ENCODE results near the gene SLC7A7. TPM values are rescaled to one million over a fixed set of nuclear protein-coding genes. Genes with fewer than 3 reads are reported as not detected.

Gene SLC7A7
- total and polyA plus RNA-seq, 10 donors: 34.2 to 165 (median 85.8) TPM

GRCh38 chr14:22842211-22843122 lies 27.2 kb upstream of the SLC7A7 start:
- Histone ChIP-seq H3K36me3 (peaks cover 0 to 64% (median 29%) of the 10 kb centered on the region in 6 donors), H3K27ac (peak overlapping the region in 1 of 8 donors; percentile 8), H3K27me3 (replicated peaks in 1 of 7) (peaks cover 0 to 22% (median 0%) of the 10 kb centered on the region in 7 donors), H3K4me1 (peaks cover 0 to 80% (median 43%) of the 10 kb centered on the region in 6 donors), H3K4me3 (no peak overlapping the region), H3K9me3 (no peaks in the 10 kb centered on the region)
- peak in 2 of 3 donors; percentile 20 to 43 for TF ChIP-seq POLR2AphosphoS5 (IDR thresholded peaks at IDR 0.05)
- TF ChIP-seq, protein P1, sequence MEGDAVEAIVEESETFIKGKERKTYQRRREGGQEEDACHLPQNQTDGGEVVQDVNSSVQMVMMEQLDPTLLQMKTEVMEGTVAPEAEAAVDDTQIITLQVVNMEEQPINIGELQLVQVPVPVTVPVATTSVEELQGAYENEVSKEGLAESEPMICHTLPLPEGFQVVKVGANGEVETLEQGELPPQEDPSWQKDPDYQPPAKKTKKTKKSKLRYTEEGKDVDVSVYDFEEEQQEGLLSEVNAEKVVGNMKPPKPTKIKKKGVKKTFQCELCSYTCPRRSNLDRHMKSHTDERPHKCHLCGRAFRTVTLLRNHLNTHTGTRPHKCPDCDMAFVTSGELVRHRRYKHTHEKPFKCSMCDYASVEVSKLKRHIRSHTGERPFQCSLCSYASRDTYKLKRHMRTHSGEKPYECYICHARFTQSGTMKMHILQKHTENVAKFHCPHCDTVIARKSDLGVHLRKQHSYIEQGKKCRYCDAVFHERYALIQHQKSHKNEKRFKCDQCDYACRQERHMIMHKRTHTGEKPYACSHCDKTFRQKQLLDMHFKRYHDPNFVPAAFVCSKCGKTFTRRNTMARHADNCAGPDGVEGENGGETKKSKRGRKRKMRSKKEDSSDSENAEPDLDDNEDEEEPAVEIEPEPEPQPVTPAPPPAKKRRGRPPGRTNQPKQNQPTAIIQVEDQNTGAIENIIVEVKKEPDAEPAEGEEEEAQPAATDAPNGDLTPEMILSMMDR (IDR thresholded peaks at IDR 0.05 in 8 of 11, conservative IDR thresholded peaks at IDR 0.05 in 3 of 11): no peak
- no peak for DNase-seq
- WGBS, 5 donors: 86 to 94% (median 91%) methylated on average over 28 of the region's 28 CpGs
- intact Hi-C loops (cut with DNase I; ENCODE audit: low total_unique reads): no loop called here

DNA sequence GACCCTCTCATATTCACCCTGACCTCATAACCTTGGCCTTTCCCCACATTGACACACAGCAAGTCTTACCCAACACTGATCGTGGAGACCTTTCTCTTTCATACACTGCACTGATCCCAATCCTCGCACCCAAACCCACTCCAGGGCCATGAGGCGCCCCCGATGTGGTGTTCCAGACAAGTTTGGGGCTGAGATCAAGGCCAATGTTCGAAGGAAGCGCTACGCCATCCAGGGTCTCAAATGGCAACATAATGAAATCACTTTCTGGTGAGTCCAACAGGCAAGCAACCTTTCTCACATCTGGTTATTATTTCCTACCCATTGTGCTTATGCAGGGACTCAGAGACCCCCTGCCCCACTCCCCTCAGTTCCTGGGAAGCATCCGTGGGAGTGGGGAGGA lies 26.5 kb upstream of the SLC7A7 start:
- DNase-seq: no peak
- Histone ChIP-seq H3K4me3 (no peak overlapping the region), H3K9me3 (no peaks in the 10 kb centered on the region), H3K36me3 (peaks cover 0 to 59% (median 29%) of the 10 kb centered on the region in 6 donors), H3K27me3 (replicated peaks in 1 of 7) (peaks cover 0 to 24% (median 0%) of the 10 kb centered on the region in 7 donors), H3K4me1 (peaks cover 0 to 80% (median 41%) of the 10 kb centered on the region in 6 donors), H3K27ac (no peak overlapping the region)
- intact Hi-C loops (cut with DNase I; ENCODE audit: low total_unique reads): no loop called here
- TF ChIP-seq, protein P1 (IDR thresholded peaks at IDR 0.05 in 8 of 11, conservative IDR thresholded peaks at IDR 0.05 in 3 of 11): no peak
- TF ChIP-seq POLR2A (IDR thresholded peaks at IDR 0.05) (no peak), POLR2AphosphoS5 (IDR thresholded peaks at IDR 0.05) (no peak)
- 86 to 89% (median 87%) methylated on average over 8 of the region's 8 CpGs for WGBS, 5 donors

GRCh38 chr14:22841311-22841710 lies 26.1 kb upstream of the SLC7A7 start:
- Histone ChIP-seq H3K36me3 (peaks cover 0 to 54% (median 29%) of the 10 kb centered on the region in 6 donors), H3K27ac (no peak overlapping the region), H3K4me1 (peaks cover 0 to 80% (median 40%) of the 10 kb centered on the region in 6 donors), H3K9me3 (no peaks in the 10 kb centered on the region), H3K27me3 (replicated peaks in 1 of 7) (peaks cover 0 to 25% (median 0%) of the 10 kb centered on the region in 7 donors), H3K4me3 (no peak overlapping the region)
- intact Hi-C loops (cut with DNase I; ENCODE audit: low total_unique reads): no loop called here
- DNase-seq: no peak
- WGBS, 5 donors: 93 to 96% (median 95%) methylated on average over 4 to 9 of the region's 9 CpGs
- TF ChIP-seq POLR2AphosphoS5 (IDR thresholded peaks at IDR 0.05): peak in 1 of 3 donors; percentile 11
- no peak for TF ChIP-seq POLR2A (IDR thresholded peaks at IDR 0.05)

- Histone ChIP-seq H3K36me3 (peaks cover 0 to 47% (median 24%) of the 10 kb centered on the region in 6 donors), H3K4me1 (peaks cover 0 to 81% (median 34%) of the 10 kb centered on the region in 6 donors), H3K4me3 (peak overlapping the region in 3 of 8 donors; percentile 62 to 79 (median 72)), H3K9me3 (no peaks in the 10 kb centered on the region), H3K27ac (peak overlapping the region in 6 of 8 donors; percentile 9 to 92 (median 90)), H3K27me3 (replicated peaks in 1 of 7) (peaks cover 0 to 25% (median 0%) of the 10 kb centered on the region in 7 donors)
- no peak for DNase-seq
- TF ChIP-seq POLR2A (IDR thresholded peaks at IDR 0.05): no peak
- TF ChIP-seq, protein P1 (IDR thresholded peaks at IDR 0.05 in 8 of 11, conservative IDR thresholded peaks at IDR 0.05 in 3 of 11): no peak
- no peak for TF ChIP-seq POLR2AphosphoS5 (IDR thresholded peaks at IDR 0.05)
- 73 to 75% (median 73%) methylated on average over 6 of the region's 6 CpGs for WGBS, 5 donors
- intact Hi-C loops (cut with DNase I; ENCODE audit: low total_unique reads): no loop called here
These were observed 24.0 kb upstream of the SLC7A7 start for GRCh38 chr14:22839159-22839779.

Data from spleen (tissue), 11 donors.